NCI-H748 (cell line): ENCODE measurements around the gene TMPRSS7.

ENCODE experiments used
- DNase-seq: peaks from one replicate; lab custom pipeline; 2025; ENCODE audit not compliant: unreplicated experiment; lab: John Stamatoyannopoulos, UW

The TMPRSS7 gene

GRCh38 chr3:112093180-112093522 lies 58.6 kb downstream of the TMPRSS7 start:
- DNase-seq: no peak

- DNase-seq: no peak
These were observed 61.2 kb downstream of the TMPRSS7 start for GRCh38 chr3:112095731-112096130.

GRCh38 chr3:112096176-112096575 lies 61.6 kb downstream of the TMPRSS7 start:
- no peak for DNase-seq

GRCh38 chr3:112097378-112097777 lies 62.8 kb downstream of the TMPRSS7 start:
- DNase-seq: peak; percentile 62

GRCh38 chr3:112101916-112102315 lies 67.4 kb downstream of the TMPRSS7 start:
- no peak for DNase-seq

GRCh38 chr3:112104774-112105173 lies 70.2 kb downstream of the TMPRSS7 start:
- no peak for DNase-seq

- DNase-seq: peak; percentile 85
These were observed 74.8 kb downstream of the TMPRSS7 start for GRCh38 chr3:112109322-112109721.

GRCh38 chr3:112111785-112112402 lies 77.4 kb downstream of the TMPRSS7 start:
- DNase-seq: peak; percentile 69

- no peak for DNase-seq
These were observed 80.1 kb downstream of the TMPRSS7 start for GRCh38 chr3:112114576-112115160.

- DNase-seq: no peak
These were observed 80.7 kb downstream of the TMPRSS7 start for GRCh38 chr3:112115161-112115739.

- no peak for DNase-seq
These were observed 81.4 kb downstream of the TMPRSS7 start for GRCh38 chr3:112115806-112116383.

- DNase-seq: no peak
These were observed 82.2 kb downstream of the TMPRSS7 start for GRCh38 chr3:112116748-112117186.

GRCh38 chr3:112117415-112117814 lies 82.9 kb downstream of the TMPRSS7 start:
- no peak for DNase-seq

- DNase-seq: no peak
These were observed 83.5 kb downstream of the TMPRSS7 start for GRCh38 chr3:112117841-112118571.

GRCh38 chr3:112119962-112120836 lies 85.7 kb downstream of the TMPRSS7 start:
- no peak for DNase-seq

- DNase-seq: peak; percentile 13
These were observed 87.3 kb downstream of the TMPRSS7 start for GRCh38 chr3:112121577-112122547.

- DNase-seq: no peak
These were observed 88.3 kb downstream of the TMPRSS7 start for GRCh38 chr3:112122870-112123269.

- no peak for DNase-seq
These were observed 89.0 kb downstream of the TMPRSS7 start for GRCh38 chr3:112123548-112123947.

- DNase-seq: no peak
These were observed 90.5 kb downstream of the TMPRSS7 start for GRCh38 chr3:112124907-112125607.
